ENCODE results near the gene ANXA8L1. TPM values are rescaled to one million over a fixed set of nuclear protein-coding genes. Genes with fewer than 3 reads are reported as not detected.
"Not testable (repeated sequence)": the region's sequence is repeated elsewhere in the genome, so short reads cannot be mapped to it uniquely, and the experiment has no call there.

Gene ANXA8L1
- total RNA-seq (ENCODE audit: insufficient read depth, low replicate concordance) = 39.0 TPM

GRCh38 chr10:46375406-46375805, at the start of gene ANXA8L1:
ANXA8L1 (plus strand) TSS chr10:46375776; CDS start chr10:46375852, 76 bp downstream.
- not testable (repeated sequence) for DNase-seq (ENCODE audit: low spot score)

- DNase-seq (ENCODE audit: low spot score) = no peak
These were observed 49.5 kb upstream of the ANXA8L1 start for GRCh38 chr10:46326066-46326465.

GRCh38 chr10:46326971-46327370, 48.6 kb upstream of the ANXA8L1 start:
- no peak for DNase-seq (ENCODE audit: low spot score)

GRCh38 chr10:46327685-46328084, 47.9 kb upstream of the ANXA8L1 start:
- DNase-seq (ENCODE audit: low spot score) = no peak

- DNase-seq (ENCODE audit: low spot score) = no peak
These were observed 46.5 kb upstream of the ANXA8L1 start for GRCh38 chr10:46328853-46329689.

GRCh38 chr10:46329690-46330016, 45.9 kb upstream of the ANXA8L1 start:
- DNase-seq (ENCODE audit: low spot score) = no peak

GRCh38 chr10:46330894-46331293, 44.7 kb upstream of the ANXA8L1 start:
- DNase-seq (ENCODE audit: low spot score) = no peak

GRCh38 chr10:46365484-46365883, 10.1 kb upstream of the ANXA8L1 start:
- not testable (repeated sequence) for DNase-seq (ENCODE audit: low spot score)

GRCh38 chr10:46367209-46367608, 8.4 kb upstream of the ANXA8L1 start:
- not testable (repeated sequence) for DNase-seq (ENCODE audit: low spot score)

GRCh38 chr10:46367666-46368240, 7.8 kb upstream of the ANXA8L1 start:
- DNase-seq (ENCODE audit: low spot score) = not testable (repeated sequence)

GRCh38 chr10:46368956-46369355, 6.6 kb upstream of the ANXA8L1 start:
- DNase-seq (ENCODE audit: low spot score) = not testable (repeated sequence)

GRCh38 chr10:46374410-46374809, 1.2 kb upstream of the ANXA8L1 start:
- DNase-seq (ENCODE audit: low spot score) = not testable (repeated sequence)

GRCh38 chr10:46377022-46377421, 1.4 kb downstream of the ANXA8L1 start:
- not testable (repeated sequence) for DNase-seq (ENCODE audit: low spot score)

GRCh38 chr10:46377651-46378050, 2.1 kb downstream of the ANXA8L1 start:
- not testable (repeated sequence) for DNase-seq (ENCODE audit: low spot score)

- DNase-seq (ENCODE audit: low spot score) = not testable (repeated sequence)
These were observed 2.5 kb downstream of the ANXA8L1 start for GRCh38 chr10:46378108-46378507.

GRCh38 chr10:46379233-46379848, 3.8 kb downstream of the ANXA8L1 start:
- DNase-seq (ENCODE audit: low spot score) = not testable (repeated sequence)

- DNase-seq (ENCODE audit: low spot score) = not testable (repeated sequence)
These were observed 10.3 kb downstream of the ANXA8L1 start for GRCh38 chr10:46385858-46386257.

- not testable (repeated sequence) for DNase-seq (ENCODE audit: low spot score)
These were observed 11.1 kb downstream of the ANXA8L1 start for GRCh38 chr10:46386694-46387093.

GRCh38 chr10:46387309-46387902, 11.8 kb downstream of the ANXA8L1 start:
- DNase-seq (ENCODE audit: low spot score) = not testable (repeated sequence)

GRCh38 chr10:46391422-46391821, 15.8 kb downstream of the ANXA8L1 start:
- DNase-seq (ENCODE audit: low spot score) = not testable (repeated sequence)

GRCh38 chr10:46396441-46397279, 21.1 kb downstream of the ANXA8L1 start:
- DNase-seq (ENCODE audit: low spot score) = peak; percentile 84
